B cell (primary cell): ENCODE measurements around the gene HS3ST6. TPM values are rescaled to one million over a fixed set of nuclear protein-coding genes. Genes with fewer than 3 reads are reported as not detected.
"Not testable (repeated sequence)": the region's sequence is repeated elsewhere in the genome, so short reads cannot be mapped to it uniquely, and the experiment has no call there.

Experiments used
- ATAC-seq: fragments of 200-7000 bp; cut with Tn5 transposase; one replicate; pipeline ENCODE4 v1.10.0; 2021; ENCODE audit warnings: low read depth, mild to moderate bottlenecking, moderate number of reproducible peaks, moderate library complexity
- CTCF ChIA-PET: fragments of 350-600 bp; sonication (Branson Sonifier 250); formaldehyde crosslinking; loops from one replicate; lab custom pipeline; 2021; ENCODE audit warnings: antibody characterized with exemption, inconsistent platforms; lab: Charles Lee
- POLR2A ChIA-PET: fragments of 350-600 bp; sonication (Branson Sonifier 250); formaldehyde crosslinking; loops from one replicate; lab custom pipeline; 2021; ENCODE audit warnings: antibody characterized with exemption; lab: Charles Lee
- DNase-seq: peaks from one replicate; pipeline ENCODE4 v3.0.0; 2013
- H2AFZ ChIP-seq: 2 replicates; pipeline ENCODE4 v1.6.1; 2012; ENCODE audit warnings: mild to moderate bottlenecking, low read depth, low read length; ENCODE audit not compliant: insufficient read depth, poor library complexity, severe bottlenecking
- H3K27ac ChIP-seq, 2 donors: 1 replicate in 1 of 2; 2 replicates in 1 of 2; pipeline ENCODE4 v1.5.1; 2012 to 2013; ENCODE audit warnings: low read length in 2 of 2, mild to moderate bottlenecking in 2 of 2, moderate library complexity in 1 of 2
- H3K27me3 ChIP-seq, 4 experiments: fragments of 200-600 bp in 1 of 4; sonication (generic) in 1 of 4; replicated peaks in 1 of 4; 1 replicate in 2 of 4; 2 replicates in 2 of 4; pipeline versions ENCODE4 v1.6.1 to v1.7.0; 2013 to 2016; ENCODE audit warnings: low read length in 3 of 4, mild to moderate bottlenecking in 2 of 4, mixed read lengths in 1 of 4, moderate library complexity in 1 of 4; ENCODE audit not compliant: insufficient read depth in 4 of 4, control insufficient read depth in 3 of 4; ENCODE audit errors: control extremely low read depth in 1 of 4
- H3K36me3 ChIP-seq, 2 experiments: replicated peaks in 1 of 2; 1 replicate in 1 of 2; 2 replicates in 1 of 2; pipeline versions ENCODE4 v1.6.1 to v1.7.1; 2013; ENCODE audit warnings: low read length in 1 of 2; ENCODE audit not compliant: insufficient read depth in 2 of 2, control insufficient read depth in 1 of 2; ENCODE audit errors: control extremely low read depth in 1 of 2, extremely low read depth in 1 of 2
- H3K4me1 ChIP-seq, 2 donors: fragments of 200-600 bp in 1 of 2; sonication (generic) in 1 of 2; 1 replicate in 1 of 2; 2 replicates in 1 of 2; pipeline versions ENCODE4 v1.5.1 to v1.6.1; 2013 to 2017; ENCODE audit warnings: low read length in 2 of 2; ENCODE audit not compliant: control insufficient read depth in 2 of 2, insufficient read depth in 2 of 2
- H3K4me2 ChIP-seq: replicated peaks from 2 replicates; pipeline ENCODE3; 2012; ENCODE audit warnings: mild to moderate bottlenecking, low read depth, low read length; ENCODE audit not compliant: poor library complexity, severe bottlenecking
- H3K4me3 ChIP-seq, 5 experiments: fragments of 200-600 bp in 1 of 5; sonication (generic) in 1 of 5; 1 replicate in 3 of 5; 2 replicates in 2 of 5; pipeline versions ENCODE4 v1.5.1 to v1.7.0; 2011 to 2016; ENCODE audit warnings: low read length in 4 of 5, mild to moderate bottlenecking in 4 of 5, low read depth in 2 of 5, control low read depth in 1 of 5, moderate library complexity in 1 of 5; ENCODE audit not compliant: insufficient read depth in 1 of 5; ENCODE audit errors: control extremely low read depth in 1 of 5, extremely low read depth in 1 of 5
- H3K79me2 ChIP-seq: fragments of 200-600 bp; sonication (generic); one replicate; pipeline ENCODE4 v1.6.0; 2016; ENCODE audit warnings: low read length; ENCODE audit not compliant: control insufficient read depth, insufficient read depth
- H3K9ac ChIP-seq: fragments of 200-600 bp; sonication (generic); 2 replicates; pipeline ENCODE4 v1.6.1; 2017; ENCODE audit warnings: mild to moderate bottlenecking, low read length, moderate library complexity
- H3K9me3 ChIP-seq, 3 donors: one replicate each; pipeline versions ENCODE4 v1.6.1 to v1.7.1; 2013; ENCODE audit warnings: low read length in 2 of 3; ENCODE audit not compliant: control insufficient read depth in 2 of 3, insufficient read depth in 1 of 3; ENCODE audit errors: control extremely low read depth in 1 of 3
- H4K20me1 ChIP-seq: 2 replicates; pipeline ENCODE4 v1.6.0; 2012; ENCODE audit warnings: mild to moderate bottlenecking, low read length; ENCODE audit not compliant: insufficient read depth, control insufficient read depth, poor library complexity, severe bottlenecking
- H3K27ac Mint-ChIP-seq: one replicate; pipeline ENCODE4 v1.8.0; 2021; ENCODE audit warnings: mixed read lengths
- H3K27me3 Mint-ChIP-seq: one replicate; pipeline ENCODE4 v1.8.0; 2021; ENCODE audit warnings: mixed read lengths
- H3K4me1 Mint-ChIP-seq: one replicate; pipeline ENCODE4 v1.8.0; 2021; ENCODE audit warnings: mixed read lengths
- H3K4me3 Mint-ChIP-seq: one replicate; pipeline ENCODE4 v1.8.0; 2021; ENCODE audit warnings: mixed read lengths
- H3K9me3 Mint-ChIP-seq: one replicate; pipeline ENCODE4 v1.8.0; 2022; ENCODE audit warnings: mixed read lengths; ENCODE audit not compliant: insufficient read depth
- CTCF ChIP-seq: fragments of 200-600 bp; IDR thresholded peaks from one replicate; pipeline ENCODE4 v1.8.0; 2022; ENCODE audit warnings: antibody characterized with exemption, mild to moderate bottlenecking
- EZH2 ChIP-seq: IDR thresholded peaks from 2 replicates; pipeline ENCODE4 v1.6.1; 2012; ENCODE audit warnings: borderline replicate concordance, low read depth, mild to moderate bottlenecking, moderate library complexity, low read length; ENCODE audit not compliant: insufficient read depth, poor library complexity, severe bottlenecking
- WGBS: methylation state at CpG from one replicate; pipeline ENCODE4 v1.1.5; 2013; ENCODE audit warnings: missing lambda C conversion rate; ENCODE audit not compliant: insufficient coverage; 5-methylcytosine and 5-hydroxymethylcytosine counted together
- intact Hi-C: fragments of 100-400 bp; cut with micrococcal nuclease; formaldehyde crosslinking; loops from one replicate; pipeline ENCODE4 v1.10.0; 2022
- polyA plus RNA-seq: library from polyadenylated mRNA; depleted of rRNA; stranded (reverse); fragments of >200 nt; gene quantifications from 2 replicates; pipeline ENCODE4 v1.2.3, GENCODE V29; 2012
- total RNA-seq, 2 donors: library from RNA; stranded (reverse); fragments of 120-200 nt in 1 of 2; gene quantifications; 1 replicate in 1 of 2; 2 replicates in 1 of 2; pipeline versions ENCODE4 v1.2.3 to v1.2.4, GENCODE V29; 2013 to 2022

The HS3ST6 gene
- total and polyA plus RNA-seq, 2 donors (not counting 1 experiment from before 2014, with no cell fraction given) = not detected

DNA sequence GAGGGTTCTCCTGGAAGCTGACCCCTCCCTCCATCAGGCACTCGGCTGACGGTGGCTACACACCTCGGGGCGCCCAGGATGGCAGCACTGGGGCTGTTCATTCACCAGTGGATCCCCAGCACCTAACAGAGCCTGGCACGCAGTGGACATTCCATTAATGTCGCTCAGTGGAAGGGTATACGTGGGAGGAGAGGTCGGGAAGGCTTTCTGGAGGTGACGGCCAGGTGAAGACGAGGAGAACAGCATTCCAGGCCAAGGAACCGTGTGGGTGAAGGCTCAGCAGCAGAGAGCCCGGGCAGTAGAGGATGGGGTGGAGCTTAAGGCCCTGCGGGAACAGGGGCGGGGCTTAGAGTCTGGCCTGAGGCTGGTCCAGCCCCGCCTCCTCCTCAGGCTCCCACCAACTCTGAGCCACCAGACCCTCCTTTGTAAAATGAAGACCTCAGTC lies 2.5 kb upstream of the HS3ST6 start:
- Histone ChIP-seq H3K9ac (no peak overlapping the region), H3K27ac (no peak overlapping the region), H3K36me3 (no peaks in the 10 kb centered on the region), H3K79me2 (no peaks in the 10 kb centered on the region), H3K4me1 (peaks cover 4 to 5% of the 10 kb centered on the region in 2 donors), H3K9me3 (peaks cover 0 to 6% (median 0%) of the 10 kb centered on the region in 3 donors), H2AFZ (no peak overlapping the region), H3K4me3 (no peak overlapping the region), H4K20me1 (no peaks in the 10 kb centered on the region), H3K4me2 (no peak overlapping the region), H3K27me3 (peaks cover 0 to 71% (median 23%) of the 10 kb centered on the region in 4 experiments)
- Mint-ChIP-seq H3K27me3 (peaks cover 42% of the 10 kb centered on the region), H3K27ac (no peak overlapping the region), H3K4me3 (no peak overlapping the region), H3K9me3 (no peaks in the 10 kb centered on the region), H3K4me1 (peaks cover 4% of the 10 kb centered on the region)
- intact Hi-C loops = no loop called here
- WGBS = 11% methylated on average over 10 of the region's 15 CpGs
- POLR2A ChIA-PET = no interaction called here
- no peak for TF ChIP-seq CTCF
- no peak for TF ChIP-seq EZH2
- CTCF ChIA-PET = no interaction called here
- ATAC-seq (peak; percentile 45), DNase-seq (no peak)

- H3K9me3 ChIP-seq, H3K9ac ChIP-seq, H2AFZ ChIP-seq, H4K20me1 ChIP-seq, H3K79me2 ChIP-seq, H3K4me3 ChIP-seq, H3K4me1 ChIP-seq, H3K27ac Mint-ChIP-seq, ATAC-seq, CTCF ChIA-PET, H3K4me3 Mint-ChIP-seq, H3K9me3 Mint-ChIP-seq, H3K4me2 ChIP-seq, DNase-seq, H3K36me3 ChIP-seq, H3K27ac ChIP-seq, POLR2A ChIA-PET, H3K4me1 Mint-ChIP-seq, intact Hi-C loops: not testable (repeated sequence)
- H3K27me3 ChIP-seq = peaks cover 0 to 71% (median 23%) of the 10 kb centered on the region in 4 experiments
- 63% methylated on average over 21 of the region's 21 CpGs for WGBS
- peaks cover 46% of the 10 kb centered on the region for H3K27me3 Mint-ChIP-seq
Measured at GRCh38 chr16:1920122-1920521, 1.9 kb upstream of the HS3ST6 start.
